Activated CD4-positive, alpha-beta T cell treated with anti-CD3 and anti-CD28 coated beads, Interleukin-10, Interleukin-2, amounts not matched to agents 100 ng/mL and 50 ng/mL, durations not matched to agents 16 hours and 8 hours (primary cell): Measurements from ENCODE around the gene SF3A2.

ENCODE experiments used
- DNase-seq: peaks from one replicate; pipeline ENCODE4 v3.0.0-alpha.2; 2020

The SF3A2 gene

GRCh38 chr19:2243274-2244124 is 6.9 kb downstream of the SF3A2 start:
- DNase-seq: no peak

GRCh38 chr19:2244125-2244411 is 7.4 kb downstream of the SF3A2 start:
- no peak for DNase-seq

- DNase-seq: no peak
Observed at GRCh38 chr19:2244486-2244885, 7.9 kb downstream of the SF3A2 start.

- no peak for DNase-seq
Observed at GRCh38 chr19:2245273-2245672, 8.6 kb downstream of the SF3A2 start.

- no peak for DNase-seq
Observed at GRCh38 chr19:2246014-2246620, 9.5 kb downstream of the SF3A2 start.

- no peak for DNase-seq
Observed at GRCh38 chr19:2246801-2247361, 10.3 kb downstream of the SF3A2 start.

GRCh38 chr19:2247433-2248101 is 10.9 kb downstream of the SF3A2 start:
- DNase-seq: no peak

- no peak for DNase-seq
Observed at GRCh38 chr19:2248136-2249009, 11.7 kb downstream of the SF3A2 start.

GRCh38 chr19:2249010-2249866 is 12.6 kb downstream of the SF3A2 start, which contains the start of gene AMH:
Gene AMH, plus strand, starts transcription at chr19:2249323. Its CDS starts 10 bp downstream, at chr19:2249333.
- no peak for DNase-seq

GRCh38 chr19:2249880-2250765 is 13.5 kb downstream of the SF3A2 start:
- DNase-seq: peak; percentile 30

GRCh38 chr19:2250766-2251105 is 14.1 kb downstream of the SF3A2 start:
- DNase-seq: no peak

GRCh38 chr19:2251106-2252054 is 14.8 kb downstream of the SF3A2 start:
- DNase-seq: no peak

GRCh38 chr19:2252055-2252796 is 15.6 kb downstream of the SF3A2 start:
- no peak for DNase-seq

- DNase-seq: no peak
Observed at GRCh38 chr19:2252797-2253105, 16.1 kb downstream of the SF3A2 start.

GRCh38 chr19:2253106-2254063 is 16.8 kb downstream of the SF3A2 start:
- peak; percentile 37 for DNase-seq

GRCh38 chr19:2254064-2254872 is 17.6 kb downstream of the SF3A2 start:
- no peak for DNase-seq
